Measurements from ENCODE around the gene C1orf21.

Gene C1orf21

DNA sequence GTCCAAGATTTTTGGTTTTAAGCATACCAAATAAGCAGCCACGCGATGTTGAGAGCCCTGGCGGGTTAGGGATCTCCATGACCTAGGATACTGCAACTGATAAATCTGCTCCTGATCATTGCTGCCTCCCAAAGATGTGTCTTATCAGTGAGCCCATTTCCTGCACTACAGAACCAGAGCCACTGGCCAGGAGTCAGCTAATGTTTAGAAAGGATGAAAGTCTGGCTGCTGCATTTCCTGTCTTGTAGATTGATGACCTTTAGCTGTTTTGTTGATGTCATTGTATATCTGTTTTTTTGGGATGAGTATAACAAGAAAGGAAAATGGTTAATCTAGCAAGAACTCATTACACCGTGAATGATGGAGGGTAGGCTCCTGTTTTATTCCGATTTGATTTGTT is 74.5 kb downstream of the C1orf21 start:
- no peak for DNase-seq (ENCODE audit: low spot score)
- TF ChIP-seq, protein P1, sequence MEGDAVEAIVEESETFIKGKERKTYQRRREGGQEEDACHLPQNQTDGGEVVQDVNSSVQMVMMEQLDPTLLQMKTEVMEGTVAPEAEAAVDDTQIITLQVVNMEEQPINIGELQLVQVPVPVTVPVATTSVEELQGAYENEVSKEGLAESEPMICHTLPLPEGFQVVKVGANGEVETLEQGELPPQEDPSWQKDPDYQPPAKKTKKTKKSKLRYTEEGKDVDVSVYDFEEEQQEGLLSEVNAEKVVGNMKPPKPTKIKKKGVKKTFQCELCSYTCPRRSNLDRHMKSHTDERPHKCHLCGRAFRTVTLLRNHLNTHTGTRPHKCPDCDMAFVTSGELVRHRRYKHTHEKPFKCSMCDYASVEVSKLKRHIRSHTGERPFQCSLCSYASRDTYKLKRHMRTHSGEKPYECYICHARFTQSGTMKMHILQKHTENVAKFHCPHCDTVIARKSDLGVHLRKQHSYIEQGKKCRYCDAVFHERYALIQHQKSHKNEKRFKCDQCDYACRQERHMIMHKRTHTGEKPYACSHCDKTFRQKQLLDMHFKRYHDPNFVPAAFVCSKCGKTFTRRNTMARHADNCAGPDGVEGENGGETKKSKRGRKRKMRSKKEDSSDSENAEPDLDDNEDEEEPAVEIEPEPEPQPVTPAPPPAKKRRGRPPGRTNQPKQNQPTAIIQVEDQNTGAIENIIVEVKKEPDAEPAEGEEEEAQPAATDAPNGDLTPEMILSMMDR (IDR thresholded peaks at IDR 0.05; ENCODE audit: extremely low read depth, insufficient read depth, missing control alignments): no peak
- in situ Hi-C loops (cut with MboI; ENCODE audit: low pct_unique_long_range_greater_than_20kb, low sequenced_read_pairs, unreplicated experiment): no loop called here

DNA sequence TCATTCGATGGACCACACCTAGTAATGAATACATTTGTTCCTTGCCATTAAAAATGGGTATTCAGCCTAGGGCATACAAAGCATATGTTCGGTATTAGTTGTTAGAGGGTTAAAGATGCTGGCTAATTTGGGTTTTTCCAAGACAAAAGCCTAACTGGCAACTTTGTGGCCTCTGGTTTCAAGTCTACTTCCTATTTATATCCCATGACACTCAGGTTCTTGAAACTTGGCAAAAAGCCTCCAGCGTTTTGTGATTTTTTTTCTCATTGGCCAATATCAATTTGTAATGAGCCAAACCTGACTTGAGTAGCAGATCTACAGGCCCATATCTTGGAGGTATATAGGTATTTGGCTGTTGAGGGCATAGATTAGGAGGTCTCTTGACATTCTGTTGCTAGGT is 75.3 kb downstream of the C1orf21 start:
- TF ChIP-seq, protein P1 (IDR thresholded peaks at IDR 0.05; ENCODE audit: extremely low read depth, insufficient read depth, missing control alignments): no peak
- in situ Hi-C loops (cut with MboI; ENCODE audit: low pct_unique_long_range_greater_than_20kb, low sequenced_read_pairs, unreplicated experiment): no loop called here
- DNase-seq (ENCODE audit: low spot score): no peak

DNA sequence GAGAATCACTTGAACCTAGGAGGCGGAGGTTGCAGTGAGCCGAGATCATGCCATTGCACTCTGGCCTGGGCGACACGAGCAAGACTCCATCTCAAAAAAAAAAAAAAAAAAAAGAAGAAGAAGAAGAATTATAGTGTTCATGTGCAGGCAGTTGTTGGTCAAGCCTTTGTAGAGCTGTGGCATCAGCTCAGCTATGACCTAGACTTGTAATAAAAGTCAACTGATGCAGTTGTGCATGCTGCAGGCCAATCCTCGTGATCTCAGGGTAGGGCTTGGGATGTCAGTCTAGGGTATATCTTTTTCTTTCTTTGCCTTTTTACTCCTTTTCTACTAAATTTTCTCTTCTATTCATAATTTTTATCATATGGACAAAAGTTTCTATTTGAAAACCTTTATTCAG is 76.2 kb downstream of the C1orf21 start:
- TF ChIP-seq, protein P1 (IDR thresholded peaks at IDR 0.05; ENCODE audit: extremely low read depth, insufficient read depth, missing control alignments): no peak
- in situ Hi-C loops (cut with MboI; ENCODE audit: low pct_unique_long_range_greater_than_20kb, low sequenced_read_pairs, unreplicated experiment): no loop called here
- no peak for DNase-seq (ENCODE audit: low spot score)

DNA sequence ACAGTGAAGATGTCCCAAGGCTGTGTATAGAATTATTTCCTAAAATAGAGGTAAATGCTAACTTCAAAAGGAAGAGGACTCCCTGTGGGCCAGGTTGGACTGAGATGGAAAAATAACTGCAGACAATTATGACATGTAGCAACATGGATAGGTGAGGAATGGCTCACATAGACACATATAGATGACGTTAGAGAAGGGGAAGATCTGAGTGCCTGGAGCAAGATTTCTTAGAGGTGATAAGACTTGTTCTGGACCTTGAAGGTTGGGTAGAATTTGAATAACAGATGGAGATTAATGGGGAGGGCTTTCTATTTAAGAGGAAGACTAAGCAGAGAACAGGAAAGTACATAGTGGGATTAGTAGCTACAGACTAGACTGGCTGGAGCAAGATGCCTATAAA is 76.9 kb downstream of the C1orf21 start:
- TF ChIP-seq, protein P1 (IDR thresholded peaks at IDR 0.05; ENCODE audit: extremely low read depth, insufficient read depth, missing control alignments): no peak
- in situ Hi-C loops (cut with MboI; ENCODE audit: low pct_unique_long_range_greater_than_20kb, low sequenced_read_pairs, unreplicated experiment): no loop called here
- DNase-seq (ENCODE audit: low spot score): no peak

DNA sequence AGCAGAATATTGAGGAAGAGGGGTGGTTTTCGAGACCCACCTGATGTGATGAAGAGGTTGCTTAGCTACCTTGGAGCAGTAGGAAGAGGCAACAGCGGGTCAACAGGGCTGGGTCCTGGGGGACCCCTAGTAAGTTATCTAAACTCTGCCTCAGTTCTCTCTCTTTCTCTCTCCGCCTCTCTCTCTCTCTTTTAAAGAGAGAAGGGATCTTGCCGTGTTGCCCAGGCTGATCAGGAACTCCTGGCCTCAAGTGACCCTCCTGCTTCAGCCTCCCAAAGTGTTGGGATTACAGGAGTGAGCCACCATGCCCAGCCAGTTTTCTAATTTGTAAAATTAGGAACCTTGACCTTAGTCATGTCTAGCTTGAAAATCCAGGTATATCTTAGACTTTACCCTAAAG is 77.9 kb downstream of the C1orf21 start:
- TF ChIP-seq, protein P1 (IDR thresholded peaks at IDR 0.05; ENCODE audit: extremely low read depth, insufficient read depth, missing control alignments): no peak
- in situ Hi-C loops (cut with MboI; ENCODE audit: low pct_unique_long_range_greater_than_20kb, low sequenced_read_pairs, unreplicated experiment): no loop called here

DNA sequence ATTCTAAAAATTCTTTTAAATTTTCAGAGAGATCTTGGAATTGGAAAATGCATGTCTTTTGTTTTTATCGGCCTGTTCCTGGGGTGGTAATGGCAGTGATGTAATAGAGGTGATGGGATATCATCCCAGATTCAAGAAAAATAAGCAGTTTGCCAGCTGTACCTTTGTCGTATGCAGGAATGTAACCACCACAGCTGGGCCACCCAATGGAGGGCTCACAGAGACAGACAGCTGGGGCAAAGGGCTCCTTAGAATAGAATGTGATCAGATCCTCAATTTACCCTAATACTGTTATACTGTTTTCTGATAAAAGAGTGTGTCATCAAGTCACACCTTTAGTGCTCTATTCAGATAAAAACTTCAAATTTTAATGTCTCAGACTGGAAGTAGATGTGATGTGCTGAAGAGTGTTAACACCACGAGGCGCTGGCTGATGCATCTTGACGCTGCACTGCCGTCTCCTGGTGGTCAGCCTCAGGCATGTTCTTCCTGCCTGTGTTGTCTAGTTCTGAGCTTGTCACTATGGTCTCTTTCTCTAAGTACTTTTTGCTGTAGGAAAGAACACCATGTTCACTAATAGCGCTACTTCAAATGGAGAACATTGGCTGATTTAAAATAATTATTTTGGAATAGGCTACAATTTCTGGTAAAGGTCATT is 78.8 kb downstream of the C1orf21 start:
- TF ChIP-seq, protein P1 (IDR thresholded peaks at IDR 0.05; ENCODE audit: extremely low read depth, insufficient read depth, missing control alignments): no peak

More for the DNA sequence above, 77.9 kb downstream of the C1orf21 start:
- DNase-seq (ENCODE audit: low spot score): no peak

More for the DNA sequence above, 78.8 kb downstream of the C1orf21 start:
- DNase-seq (ENCODE audit: low spot score): no peak
- in situ Hi-C loops (cut with MboI; ENCODE audit: low pct_unique_long_range_greater_than_20kb, low sequenced_read_pairs, unreplicated experiment): no loop called here
